HG02885 (cell line): Measurements from ENCODE around the gene SLC35G2.
"Not testable (repeated sequence)": the region's sequence is repeated elsewhere in the genome, so short reads cannot be mapped to it uniquely, and the experiment has no call there.

Experiments used
- ATAC-seq: cut with Tn5 transposase; IDR thresholded peaks from one replicate; pipeline ENCODE4 v1.9.1; 2021; ENCODE audit warnings: mild to moderate bottlenecking; ENCODE audit not compliant: unreplicated experiment, poor library complexity

Gene SLC35G2

GRCh38 chr3:136831461-136831860 lies 12.5 kb downstream of the SLC35G2 start:
- no peak for ATAC-seq

- no peak for ATAC-seq
Observed at GRCh38 chr3:136835089-136835812, 16.3 kb downstream of the SLC35G2 start.

- ATAC-seq, result no peak
Observed at GRCh38 chr3:136835813-136836510, 17.0 kb downstream of the SLC35G2 start.

- ATAC-seq, result no peak
Observed at GRCh38 chr3:136836511-136837156, 17.7 kb downstream of the SLC35G2 start.

GRCh38 chr3:136838641-136839555 lies 20.0 kb downstream of the SLC35G2 start:
- no peak for ATAC-seq

- no peak for ATAC-seq
Observed at GRCh38 chr3:136839556-136839931, 20.6 kb downstream of the SLC35G2 start.

- ATAC-seq, result no peak
Observed at GRCh38 chr3:136840252-136840651, 21.3 kb downstream of the SLC35G2 start.

- no peak for ATAC-seq
Observed at GRCh38 chr3:136842294-136842693, 23.4 kb downstream of the SLC35G2 start.

- no peak for ATAC-seq
Observed at GRCh38 chr3:136844724-136845123, 25.8 kb downstream of the SLC35G2 start.

GRCh38 chr3:136852180-136852579 lies 33.3 kb downstream of the SLC35G2 start:
- ATAC-seq, result no peak

GRCh38 chr3:136856665-136857064 lies 37.7 kb downstream of the SLC35G2 start:
- ATAC-seq, result no peak

- ATAC-seq, result no peak
Observed at GRCh38 chr3:136858381-136858780, 39.5 kb downstream of the SLC35G2 start.

GRCh38 chr3:136860541-136860940 lies 41.6 kb downstream of the SLC35G2 start:
- ATAC-seq, result no peak

GRCh38 chr3:136861890-136862616 lies 43.1 kb downstream of the SLC35G2 start, which contains the start of gene NCK1:
Gene NCK1, plus strand, starts transcription at chr3:136862208. Its CDS starts 65,794 bp downstream, at chr3:136928002.
- peak; percentile 98 for ATAC-seq

- ATAC-seq, result peak; percentile 22
Observed at GRCh38 chr3:136862617-136863322, 43.8 kb downstream of the SLC35G2 start.

- ATAC-seq, result no peak
Observed at GRCh38 chr3:136869282-136869681, 50.4 kb downstream of the SLC35G2 start.

GRCh38 chr3:136872258-136872657 lies 53.3 kb downstream of the SLC35G2 start:
- ATAC-seq, result not testable (repeated sequence)

- not testable (repeated sequence) for ATAC-seq
Observed at GRCh38 chr3:136879510-136879909, 60.6 kb downstream of the SLC35G2 start.

GRCh38 chr3:136882571-136882970 lies 63.6 kb downstream of the SLC35G2 start:
- no peak for ATAC-seq
